DOHH2 (cell line): Measurements from ENCODE around the gene TRIM54.

Experiments
- CTCF ChIP-seq: fragments of 200-600 bp; sonication (generic); IDR thresholded peaks from one replicate; pipeline ENCODE4 v1.5.1; 2014; ENCODE audit warnings: antibody characterized with exemption, mild to moderate bottlenecking, low read depth, low read length; ENCODE audit not compliant: poor library complexity, severe bottlenecking
- EZH2phosphoT487 ChIP-seq: fragments of 200-600 bp; sonication (generic); IDR thresholded peaks from 2 replicates; pipeline ENCODE4 v1.6.1; 2017; ENCODE audit warnings: borderline replicate concordance, mild to moderate bottlenecking, antibody characterized with exemption, low read length, moderate library complexity, mixed read lengths

- TF ChIP-seq CTCF (no peak), EZH2phosphoT487 (no peak)
Observed at GRCh38 chr2:27294928-27295327, 12.7 kb downstream of the TRIM54 start.
